HUES64 (cell line): ENCODE data around the gene ANKRD18B.
"Not testable (repeated sequence)": the region's sequence is repeated elsewhere in the genome, so short reads cannot be mapped to it uniquely, and the experiment has no call there.

Experiments used
- H3K27ac ChIP-seq: 2 replicates; pipeline ENCODE4 v1.7.0; 2013; ENCODE audit warnings: low read depth, low read length, inconsistent platforms
- H3K27me3 ChIP-seq: 2 replicates; pipeline ENCODE4 v1.6.1; 2013; ENCODE audit warnings: mild to moderate bottlenecking, low read length; ENCODE audit not compliant: insufficient read depth
- H3K36me3 ChIP-seq: 2 replicates; pipeline ENCODE4 v1.6.1; 2013; ENCODE audit warnings: mild to moderate bottlenecking, low read length; ENCODE audit not compliant: insufficient read depth
- H3K4me1 ChIP-seq: 2 replicates; pipeline ENCODE4 v1.6.1; 2013; ENCODE audit warnings: mild to moderate bottlenecking, low read length, moderate library complexity; ENCODE audit not compliant: insufficient read depth
- H3K4me3 ChIP-seq: 2 replicates; pipeline ENCODE4 v1.5.1; 2013; ENCODE audit warnings: mild to moderate bottlenecking, low read length, moderate library complexity
- H3K9ac ChIP-seq: 2 replicates; pipeline ENCODE4 v1.6.1; 2013; ENCODE audit warnings: mild to moderate bottlenecking, low read depth, low read length
- H3K9me3 ChIP-seq: 2 replicates; pipeline ENCODE4 v1.6.1; 2013; ENCODE audit warnings: low read depth, low read length; ENCODE audit not compliant: insufficient read depth
- WGBS: fragments of 150-250, 120-280 bp; methylation state at CpG from one replicate; pipeline ENCODE4 v1.1.7; 2013; ENCODE audit warnings: missing lambda C conversion rate; 5-methylcytosine and 5-hydroxymethylcytosine counted together

Gene ANKRD18B

GRCh38 chr9:33612410-33612809 is 88.4 kb downstream of the ANKRD18B start:
- WGBS: 94% methylated on average over 2 of the region's 2 CpGs
- not testable (repeated sequence) for H3K9me3 ChIP-seq, H3K36me3 ChIP-seq, H3K9ac ChIP-seq, H3K4me1 ChIP-seq, H3K27ac ChIP-seq, H3K27me3 ChIP-seq, H3K4me3 ChIP-seq

GRCh38 chr9:33614001-33614687 is 90.1 kb downstream of the ANKRD18B start:
- H3K4me3 ChIP-seq: no peak overlapping the region
- H3K4me1 ChIP-seq: no peaks in the 10 kb centered on the region
- no peaks in the 10 kb centered on the region for H3K9me3 ChIP-seq
- H3K27ac ChIP-seq: no peak overlapping the region
- no peaks in the 10 kb centered on the region for H3K27me3 ChIP-seq
- no peaks in the 10 kb centered on the region for H3K36me3 ChIP-seq
- H3K9ac ChIP-seq: no peak overlapping the region
- WGBS: 88% methylated on average over 6 of the region's 7 CpGs

GRCh38 chr9:33618370-33618769 is 94.3 kb downstream of the ANKRD18B start:
- H3K36me3 ChIP-seq, H3K4me3 ChIP-seq, H3K9ac ChIP-seq, H3K27ac ChIP-seq, H3K9me3 ChIP-seq, H3K27me3 ChIP-seq, H3K4me1 ChIP-seq: not testable (repeated sequence)
- WGBS: 92% methylated on average over 9 of the region's 9 CpGs

DNA sequence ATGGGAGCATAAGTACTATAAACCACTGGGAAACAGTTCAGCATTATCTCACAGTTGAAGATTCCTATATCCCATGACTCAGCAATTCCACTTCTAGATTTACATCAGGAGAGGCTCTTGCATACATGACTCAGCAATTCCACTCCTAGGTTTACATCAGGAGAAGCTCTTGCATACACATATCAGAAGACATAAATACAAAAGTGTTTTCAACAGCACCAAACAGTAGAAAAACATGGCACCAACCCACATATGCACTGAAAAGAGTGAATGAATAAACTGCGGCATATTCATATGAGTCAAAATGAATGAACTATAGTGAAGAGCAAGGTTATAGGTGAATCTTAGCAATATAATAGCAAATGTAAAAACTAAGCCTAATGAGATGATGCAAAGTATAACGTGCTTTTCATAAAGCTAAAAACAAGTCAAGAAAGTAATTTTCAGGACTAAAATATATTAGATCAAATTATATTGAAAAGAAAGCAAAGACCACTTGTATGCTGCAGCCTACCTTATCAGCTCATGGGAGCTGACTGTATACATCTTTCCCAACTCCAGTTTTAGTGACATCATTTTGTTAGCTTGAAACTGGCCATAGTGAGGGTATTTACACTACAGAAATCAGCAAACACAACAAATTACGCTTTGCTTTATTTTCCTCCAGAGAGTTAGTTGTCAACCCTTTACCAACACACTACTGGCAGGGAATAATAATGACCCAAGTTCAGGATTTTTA is 95.8 kb downstream of the ANKRD18B start:
- Histone ChIP-seq H3K27me3 (no peaks in the 10 kb centered on the region; the same call in 1 of the 2 replicates), H3K4me3 (no peak overlapping the region), H3K4me1 (peaks cover 6% of the 10 kb centered on the region; the same call in 1 of the 2 replicates), H3K27ac (no peak overlapping the region), H3K36me3 (no peaks in the 10 kb centered on the region), H3K9ac (no peak overlapping the region), H3K9me3 (no peaks in the 10 kb centered on the region)
- 65% methylated on average over 2 of the region's 3 CpGs for WGBS

DNA sequence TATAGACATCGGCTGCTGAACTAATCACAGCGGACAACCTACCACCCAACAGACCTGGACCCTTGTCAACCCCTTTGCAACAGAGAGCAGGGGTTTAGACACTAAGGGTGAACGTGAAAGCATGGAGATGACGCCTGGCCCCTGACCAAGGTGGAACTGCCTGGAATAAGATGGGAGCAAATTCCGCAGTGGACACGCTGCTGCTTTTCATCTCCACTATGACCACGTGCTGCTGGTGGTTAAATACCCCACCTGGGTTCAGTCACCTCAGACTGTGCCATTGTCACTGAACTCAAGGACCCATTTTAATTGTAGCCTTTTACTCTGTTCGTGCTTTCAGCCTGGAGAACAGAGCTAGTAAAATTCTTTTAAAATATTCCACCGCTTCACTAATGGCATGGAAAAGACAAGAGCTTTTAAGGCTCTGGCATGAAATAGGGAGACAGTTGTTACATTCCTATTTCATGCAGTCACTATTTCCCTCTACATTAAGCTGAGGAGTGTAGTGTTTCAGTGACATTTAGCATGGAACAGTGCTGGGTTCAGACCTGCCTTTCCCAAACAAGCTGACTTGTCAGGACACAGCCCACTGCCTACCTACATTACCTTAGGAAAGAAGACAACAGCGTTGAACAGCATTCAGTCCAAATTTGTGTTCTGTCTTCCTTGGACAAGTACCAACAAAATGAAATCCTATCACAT is 96.8 kb downstream of the ANKRD18B start:
- 89% methylated on average over 10 of the region's 10 CpGs for WGBS
- H3K27me3 ChIP-seq: no peaks in the 10 kb centered on the region; the same call in 1 of the 2 replicates
- H3K4me1 ChIP-seq: peaks cover 6% of the 10 kb centered on the region; the same call in 1 of the 2 replicates
- H3K27ac ChIP-seq: no peak overlapping the region
- H3K9me3 ChIP-seq: no peaks in the 10 kb centered on the region
- H3K9ac ChIP-seq: no peak overlapping the region
- no peak overlapping the region for H3K4me3 ChIP-seq
- H3K36me3 ChIP-seq: no peaks in the 10 kb centered on the region
